Measurements from ENCODE around the gene PPP1R7.

Gene PPP1R7

GRCh38 chr2:241230435-241230834, 80.2 kb downstream of the PPP1R7 start:
- POLR2A ChIA-PET: interaction anchor here (1.4 kb wide), 1 partner anchor 128 kb away, joined by 3 read pairs; the partner anchor contains the start of gene MTERF4
- H3K9me3 ChIP-seq (ENCODE audit: control insufficient read depth, insufficient read depth, low read depth, low read length): no peaks in the 10 kb centered on the region
- TF ChIP-seq ZNF561 (tag by site-specific recombination; IDR thresholded peaks at IDR 0.05; ENCODE audit: borderline replicate concordance) (no peak), ATF2 (tag by site-specific recombination; IDR thresholded peaks at IDR 0.05; ENCODE audit: low read depth) (no peak), SP2 (tag by site-specific recombination; IDR thresholded peaks at IDR 0.05) (no peak), ZNF645 (tag by site-specific recombination; IDR thresholded peaks at IDR 0.05) (no peak), HOXD13 (CRISPR knock-in tag; IDR thresholded peaks at IDR 0.05; ENCODE audit: borderline replicate concordance) (no peak), ZNF354C (tag by site-specific recombination; IDR thresholded peaks at IDR 0.05; ENCODE audit: borderline replicate concordance, low read depth) (no peak), ZNF600 (tag by site-specific recombination; IDR thresholded peaks at IDR 0.05) (no peak), ZNF311 (tag by site-specific recombination; IDR thresholded peaks at IDR 0.05; ENCODE audit: borderline replicate concordance) (no peak), ZNF664 (tag by site-specific recombination; IDR thresholded peaks at IDR 0.05) (no peak), INSM2 (tag by site-specific recombination; IDR thresholded peaks at IDR 0.05) (no peak), ZIC2 (tag by site-specific recombination; IDR thresholded peaks at IDR 0.05) (no peak), SCRT2 (tag by site-specific recombination; IDR thresholded peaks at IDR 0.05) (no peak), ZNF26 (tag by site-specific recombination; IDR thresholded peaks at IDR 0.05) (no peak), ZNF830 (tag by site-specific recombination; IDR thresholded peaks at IDR 0.05; ENCODE audit: low read depth) (no peak), ZNF560 (tag by site-specific recombination; IDR thresholded peaks at IDR 0.05; ENCODE audit: borderline replicate concordance) (no peak), PBX3 (CRISPR knock-in tag; IDR thresholded peaks at IDR 0.05) (no peak)
- H3K4me3 ChIP-seq (ENCODE audit: low read depth, low read length): no peak overlapping the region
- H3K36me3 ChIP-seq (ENCODE audit: control insufficient read depth in 2 of 2, insufficient read depth in 1 of 2, low read length in 2 of 2): peaks cover 11 to 98% of the 10 kb centered on the region in 2 experiments; a peak in 2 of 3 replicates
- CTCF ChIA-PET: no interaction called here
- no peaks in the 10 kb centered on the region for H3K4me1 ChIP-seq (ENCODE audit: control insufficient read depth, insufficient read depth, low read length)
- no peak overlapping the region for H3K27ac ChIP-seq (ENCODE audit: extremely low read depth, low read depth, low read length)

- Histone ChIP-seq H3K4me3 (ENCODE audit: low read depth, low read length) (no peak overlapping the region), H3K4me1 (ENCODE audit: control insufficient read depth, insufficient read depth, low read length) (no peaks in the 10 kb centered on the region), H3K36me3 (ENCODE audit: control insufficient read depth in 2 of 2, insufficient read depth in 1 of 2, low read length in 2 of 2) (peaks cover 11 to 100% of the 10 kb centered on the region in 2 experiments; a peak in 2 of 3 replicates), H3K27ac (ENCODE audit: extremely low read depth, low read depth, low read length) (no peak overlapping the region), H3K9me3 (ENCODE audit: control insufficient read depth, insufficient read depth, low read depth, low read length) (no peaks in the 10 kb centered on the region)
- POLR2A ChIA-PET: no interaction called here
- CTCF ChIA-PET: interaction anchor here (1.1 kb wide), 2 partner anchors 14 to 82 kb away, joined by 3 to 4 read pairs; partner anchors contain the start of gene HDLBP
- TF ChIP-seq PRDM2 (tag by site-specific recombination; IDR thresholded peaks at IDR 0.05; ENCODE audit: borderline replicate concordance) (no peak), ZNF664 (tag by site-specific recombination; IDR thresholded peaks at IDR 0.05) (no peak), CTCF (tag by site-specific recombination; IDR thresholded peaks at IDR 0.05) (no peak)
Observed at GRCh38 chr2:241232736-241233575, 82.7 kb downstream of the PPP1R7 start.
